Adipose tissue (tissue), 3 donors: ENCODE data around the gene RASAL2. TPM values are rescaled to one million over a fixed set of nuclear protein-coding genes. Genes with fewer than 3 reads are reported as not detected.
"Not testable (repeated sequence)": the region's sequence is repeated elsewhere in the genome, so short reads cannot be mapped to it uniquely, and the experiment has no call there.

Source experiments
- H3K27ac ChIP-seq: one replicate; pipeline ENCODE4 v1.5.1; 2013; ENCODE audit warnings: low read depth, low read length
- whole genome bisulfite sequencing, 3 donors: extraction: QIAGEN DNeasy Blood & Tissue Kit; methylation state at CpG; one replicate each; pipeline ENCODE4 v1.1.7; 2013; 5-methylcytosine and 5-hydroxymethylcytosine counted together
- polyA plus RNA-seq, 3 donors: library from polyadenylated mRNA; stranded (reverse); fragments of 200-250 nt; gene quantifications; one replicate each; pipeline ENCODE4 v1.2.3, GENCODE V29; 2013
- donor health status: healthy with polysubstance abuse.
- donor health status: Bipolar disorder and iron deficiency.
- donor health status: healthy.

The RASAL2 gene
- polyA plus RNA-seq, 3 donors = 2.8 to 7.0 (median 3.3) TPM

GRCh38 chr1:178102218-178102617 is 8.3 kb downstream of the RASAL2 start:
- 84% methylated on average over 4 of the region's 4 CpGs for WGBS, 3 donors
- H3K27ac ChIP-seq = no peak overlapping the region

GRCh38 chr1:178107823-178108222 is 13.9 kb downstream of the RASAL2 start:
- 60 to 88% (median 63%) methylated on average over 1 of the region's 1 CpG for WGBS, 3 donors
- no peak overlapping the region for H3K27ac ChIP-seq

- no peak overlapping the region for H3K27ac ChIP-seq
- WGBS, 3 donors = 82 to 90% (median 82%) methylated on average over 5 of the region's 5 CpGs
Observed at GRCh38 chr1:178109348-178110143, 15.6 kb downstream of the RASAL2 start.

- no peak overlapping the region for H3K27ac ChIP-seq
Observed at GRCh38 chr1:178115260-178115659, 21.4 kb downstream of the RASAL2 start.

GRCh38 chr1:178118524-178118923 is 24.6 kb downstream of the RASAL2 start:
- 92 to 100% (median 96%) methylated on average over 4 of the region's 4 CpGs for WGBS, 3 donors
- no peak overlapping the region for H3K27ac ChIP-seq

- H3K27ac ChIP-seq = no peak overlapping the region
- 62 to 86% (median 65%) methylated on average over 5 of the region's 5 CpGs for WGBS, 3 donors
Observed at GRCh38 chr1:178119628-178120027, 25.7 kb downstream of the RASAL2 start.

GRCh38 chr1:178120088-178120487 is 26.2 kb downstream of the RASAL2 start:
- H3K27ac ChIP-seq = no peak overlapping the region
- WGBS, 3 donors = 95 to 97% (median 97%) methylated on average over 4 of the region's 4 CpGs

GRCh38 chr1:178120520-178121052 is 26.7 kb downstream of the RASAL2 start:
- WGBS, 3 donors = 94 to 98% (median 97%) methylated on average over 7 of the region's 7 CpGs
- H3K27ac ChIP-seq = not testable (repeated sequence)

- WGBS, 3 donors = 56 to 77% (median 64%) methylated on average over 4 of the region's 4 CpGs
- H3K27ac ChIP-seq = no peak overlapping the region
Observed at GRCh38 chr1:178121883-178122282, 28.0 kb downstream of the RASAL2 start.

GRCh38 chr1:178122283-178122682 is 28.4 kb downstream of the RASAL2 start:
- WGBS, 3 donors = 60 to 88% (median 69%) methylated on average over 1 of the region's 1 CpG

GRCh38 chr1:178124115-178124514 is 30.2 kb downstream of the RASAL2 start:
- H3K27ac ChIP-seq = no peak overlapping the region

More at GRCh38 chr1:178122283-178122682, 28.4 kb downstream of the RASAL2 start:
- H3K27ac ChIP-seq = no peak overlapping the region

- H3K27ac ChIP-seq = no peak overlapping the region
Observed at GRCh38 chr1:178126261-178126660, 32.4 kb downstream of the RASAL2 start.

GRCh38 chr1:178126741-178127185 is 32.9 kb downstream of the RASAL2 start:
- WGBS, 3 donors = 60 to 99% (median 85%) methylated on average over 1 of the region's 1 CpG
- no peak overlapping the region for H3K27ac ChIP-seq

- H3K27ac ChIP-seq = no peak overlapping the region
- 87 to 97% (median 91%) methylated on average over 2 of the region's 2 CpGs for WGBS, 3 donors
Observed at GRCh38 chr1:178127482-178128191, 33.7 kb downstream of the RASAL2 start.

GRCh38 chr1:178133239-178133989 is 39.5 kb downstream of the RASAL2 start:
- WGBS, 3 donors = 55 to 80% (median 56%) methylated on average over 3 of the region's 3 CpGs
- H3K27ac ChIP-seq = no peak overlapping the region

GRCh38 chr1:178134061-178134460 is 40.2 kb downstream of the RASAL2 start:
- 30 to 75% (median 34%) methylated on average over 2 of the region's 2 CpGs for WGBS, 3 donors
- no peak overlapping the region for H3K27ac ChIP-seq

- H3K27ac ChIP-seq = no peak overlapping the region
Observed at GRCh38 chr1:178137238-178137637, 43.3 kb downstream of the RASAL2 start.

GRCh38 chr1:178142806-178143205 is 48.9 kb downstream of the RASAL2 start:
- H3K27ac ChIP-seq = no peak overlapping the region
- WGBS, 3 donors = 92 to 97% (median 96%) methylated on average over 4 of the region's 4 CpGs

More at GRCh38 chr1:178137238-178137637, 43.3 kb downstream of the RASAL2 start:
- 15 to 45% (median 18%) methylated on average over 2 of the region's 2 CpGs for WGBS, 3 donors
